ENCODE results near the gene EPN2. TPM values are rescaled to one million over a fixed set of nuclear protein-coding genes. Genes with fewer than 3 reads are reported as not detected.

EPN2 gene
- total and polyA plus RNA-seq, 12 donors: 12.0 to 53.8 (median 22.5) TPM

DNA sequence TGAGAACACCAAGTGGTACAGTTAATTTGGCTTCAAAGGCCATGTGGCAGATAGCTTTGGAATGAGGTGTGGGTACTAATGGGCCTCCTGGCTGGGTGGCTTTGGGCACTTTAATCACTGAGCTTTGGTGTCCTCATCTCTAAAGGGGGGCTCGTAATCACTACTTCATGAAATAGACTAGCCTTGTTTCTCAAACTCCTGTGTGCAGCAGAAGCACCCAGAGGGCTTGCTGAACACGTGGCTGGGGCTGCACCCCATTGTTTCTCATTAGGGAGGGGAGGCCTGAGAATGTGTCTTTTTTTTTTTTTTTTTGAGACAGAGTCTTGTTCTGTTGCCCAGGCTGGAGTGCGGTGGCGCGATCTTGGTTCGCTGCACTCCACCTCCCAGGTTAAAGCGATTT is 5.8 kb downstream of the EPN2 start:
- H3K4me3 ChIP-seq: no peak overlapping the region
- intact Hi-C loops (cut with DNase I): no loop called here
- no peak for DNase-seq
- WGBS, 4 donors: 88 to 93% (median 92%) methylated on average over 7 of the region's 7 CpGs
- no peaks in the 10 kb centered on the region for H3K36me3 ChIP-seq (replicated peaks in 1 of 2)
- TF ChIP-seq CTCF (IDR thresholded peaks at IDR 0.05) (no peak), POLR2A (IDR thresholded peaks at IDR 0.05) (no peak)
- no peak overlapping the region for H3K27ac ChIP-seq
- no peaks in the 10 kb centered on the region for H3K27me3 ChIP-seq
- no peaks in the 10 kb centered on the region for H3K9me3 ChIP-seq (replicated peaks in 1 of 3)
- peaks cover 0 to 20% of the 10 kb centered on the region in 2 donors for H3K4me1 ChIP-seq (replicated peaks in 1 of 2)

DNA sequence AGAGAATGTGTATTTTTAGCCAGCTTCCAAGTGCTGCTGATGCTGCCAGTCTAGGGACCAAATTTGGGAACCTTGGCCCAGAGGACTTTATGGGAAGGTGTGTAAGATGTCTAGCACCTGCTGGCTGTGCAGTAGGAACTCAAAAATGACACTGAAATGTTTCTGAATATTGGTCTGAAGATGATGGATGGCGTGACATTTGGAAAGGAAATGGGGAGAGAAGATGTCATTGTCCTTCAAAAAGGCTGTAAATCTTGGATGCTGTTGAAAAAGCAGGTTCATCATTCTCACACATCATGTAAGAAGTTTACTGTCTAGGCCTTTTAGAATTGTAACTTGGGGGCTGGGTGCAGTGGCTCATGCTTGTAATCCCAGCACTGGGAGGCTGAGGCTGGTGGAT is 6.7 kb downstream of the EPN2 start:
- H3K4me1 ChIP-seq (replicated peaks in 1 of 2): peaks cover 1 to 23% of the 10 kb centered on the region in 2 donors

GRCh38 chr17:19244357-19244756 is 7.2 kb downstream of the EPN2 start:
- H3K27ac ChIP-seq: no peak overlapping the region
- intact Hi-C loops (cut with DNase I): no loop called here
- no peaks in the 10 kb centered on the region for H3K27me3 ChIP-seq
- peaks cover 7 to 23% of the 10 kb centered on the region in 2 donors for H3K4me1 ChIP-seq (replicated peaks in 1 of 2)
- no peak overlapping the region for H3K4me3 ChIP-seq
- no peak for DNase-seq
- 84 to 93% (median 91%) methylated on average over 8 of the region's 8 CpGs for WGBS, 4 donors
- no peaks in the 10 kb centered on the region for H3K9me3 ChIP-seq (replicated peaks in 1 of 3)
- H3K36me3 ChIP-seq (replicated peaks in 1 of 2): no peaks in the 10 kb centered on the region
- TF ChIP-seq POLR2A (IDR thresholded peaks at IDR 0.05): no peak
- TF ChIP-seq CTCF (IDR thresholded peaks at IDR 0.05): no peak

More for the DNA sequence above, 6.7 kb downstream of the EPN2 start:
- TF ChIP-seq CTCF (IDR thresholded peaks at IDR 0.05): no peak
- no peak for TF ChIP-seq POLR2A (IDR thresholded peaks at IDR 0.05)
- 95 to 100% (median 96%) methylated on average over 1 of the region's 1 CpG for WGBS, 4 donors
- Histone ChIP-seq H3K9me3 (replicated peaks in 1 of 3) (no peaks in the 10 kb centered on the region), H3K27ac (no peak overlapping the region), H3K36me3 (replicated peaks in 1 of 2) (no peaks in the 10 kb centered on the region), H3K27me3 (no peaks in the 10 kb centered on the region), H3K4me3 (no peak overlapping the region)
- no peak for DNase-seq
- intact Hi-C loops (cut with DNase I): no loop called here

DNA sequence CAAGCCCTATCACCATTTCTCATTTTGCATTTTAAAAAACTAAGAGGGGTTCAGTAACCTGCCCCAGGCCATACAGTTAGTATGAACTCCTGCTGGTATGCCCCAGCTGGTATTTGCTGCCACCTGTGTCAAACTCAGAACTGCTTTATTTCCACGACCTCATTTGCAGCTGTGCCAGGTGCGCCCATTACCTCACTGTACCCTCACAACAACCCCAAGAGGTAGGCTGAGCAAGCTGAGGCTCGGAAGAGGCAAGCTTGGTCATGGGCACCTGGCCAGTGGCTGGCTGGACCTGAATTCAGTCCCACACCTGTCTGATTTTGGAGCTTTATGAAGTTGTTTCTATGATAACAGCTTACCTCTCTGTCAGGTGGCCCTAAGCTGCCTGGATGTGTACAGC is 7.6 kb downstream of the EPN2 start:
- no peak for DNase-seq
- WGBS, 4 donors: 81 to 100% (median 86%) methylated on average over 2 to 3 of the region's 3 CpGs
- H3K4me1 ChIP-seq (replicated peaks in 1 of 2): peaks cover 11 to 25% of the 10 kb centered on the region in 2 donors
- intact Hi-C loops (cut with DNase I): no loop called here
- H3K27ac ChIP-seq: no peak overlapping the region
- H3K36me3 ChIP-seq (replicated peaks in 1 of 2): no peaks in the 10 kb centered on the region
- H3K4me3 ChIP-seq: no peak overlapping the region
- no peaks in the 10 kb centered on the region for H3K9me3 ChIP-seq (replicated peaks in 1 of 3)
- no peaks in the 10 kb centered on the region for H3K27me3 ChIP-seq
- no peak for TF ChIP-seq CTCF (IDR thresholded peaks at IDR 0.05)
- TF ChIP-seq POLR2A (IDR thresholded peaks at IDR 0.05): no peak

All from adrenal gland (tissue), 12 donors.